Esophagus (tissue), 2 donors: ENCODE data around the gene CHST8. TPM values are rescaled to one million over a fixed set of nuclear protein-coding genes. Genes with fewer than 3 reads are reported as not detected.

ENCODE experiments used
- H3K27ac ChIP-seq, 2 donors: one replicate each; pipeline ENCODE4 v1.5.1; 2013; ENCODE audit warnings: low read depth in 2 of 2, mild to moderate bottlenecking in 2 of 2, inconsistent platforms in 1 of 2, low read length in 1 of 2, moderate library complexity in 1 of 2
- H3K27me3 ChIP-seq, 2 donors: one replicate each; pipeline ENCODE4 v1.6.1; 2013; ENCODE audit warnings: low read length in 2 of 2, control low read depth in 1 of 2, mild to moderate bottlenecking in 1 of 2; ENCODE audit not compliant: insufficient read depth in 2 of 2, control insufficient read depth in 1 of 2
- H3K36me3 ChIP-seq, 2 donors: one replicate each; pipeline ENCODE4 v1.6.1; 2013; ENCODE audit warnings: low read length in 1 of 2; ENCODE audit not compliant: control insufficient read depth in 2 of 2, insufficient read depth in 2 of 2
- H3K4me1 ChIP-seq, 2 donors: one replicate each; pipeline ENCODE4 v1.6.1; 2013; ENCODE audit warnings: low read length in 1 of 2; ENCODE audit not compliant: control insufficient read depth in 2 of 2, insufficient read depth in 2 of 2
- H3K4me3 ChIP-seq, 2 donors: one replicate each; pipeline ENCODE4 v1.5.1; 2013; ENCODE audit warnings: low read length in 2 of 2, mild to moderate bottlenecking in 2 of 2, low read depth in 1 of 2, moderate library complexity in 1 of 2
- H3K9me3 ChIP-seq, 2 donors: one replicate each; pipeline ENCODE4 v1.6.1; 2013; ENCODE audit warnings: mild to moderate bottlenecking in 2 of 2, low read depth in 1 of 2, low read length in 1 of 2, moderate library complexity in 1 of 2; ENCODE audit not compliant: control insufficient read depth in 2 of 2, insufficient read depth in 1 of 2
- WGBS, 2 donors: extraction: QIAGEN DNeasy Blood & Tissue Kit; methylation state at CpG; one replicate each; pipeline ENCODE4 v1.1.7; 2013; 5-methylcytosine and 5-hydroxymethylcytosine counted together
- polyA plus RNA-seq, 2 donors: library from polyadenylated mRNA; stranded (reverse); fragments of 200-250 nt; gene quantifications; one replicate each; pipeline ENCODE4 v1.2.3, GENCODE V29; 2013
- donor health status: healthy with polysubstance abuse.
- donor health status: Bipolar disorder and iron deficiency.

The CHST8 gene
- polyA plus RNA-seq, 2 donors = 0.04 to 0.18 TPM

DNA sequence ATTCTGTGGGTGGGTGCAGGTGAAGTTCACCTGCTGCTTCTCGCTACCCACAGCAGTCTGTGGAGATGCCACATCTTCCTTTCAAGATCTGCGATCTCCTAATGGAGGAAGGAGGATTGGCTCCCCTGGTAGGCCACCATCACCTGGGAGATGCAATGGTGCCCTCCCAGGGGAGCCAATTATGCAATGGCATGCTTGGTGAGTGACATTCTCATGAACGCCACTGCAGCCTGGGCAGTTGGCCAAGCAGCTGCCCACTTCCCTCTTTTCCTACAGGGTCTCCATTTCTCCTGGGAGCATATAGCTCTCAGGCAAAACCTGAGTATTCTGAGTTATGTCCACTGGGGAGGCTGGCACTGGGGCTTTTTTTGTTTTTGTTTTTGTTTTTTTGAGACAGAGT lies 91.4 kb downstream of the CHST8 start:
- Histone ChIP-seq H3K36me3 (no peaks in the 10 kb centered on the region), H3K27ac (no peak overlapping the region), H3K4me3 (no peak overlapping the region), H3K27me3 (no peaks in the 10 kb centered on the region), H3K9me3 (peaks cover 0 to 7% of the 10 kb centered on the region in 2 donors), H3K4me1 (no peaks in the 10 kb centered on the region)
- WGBS, 2 donors = 71 to 72% methylated on average over 3 of the region's 3 CpGs

DNA sequence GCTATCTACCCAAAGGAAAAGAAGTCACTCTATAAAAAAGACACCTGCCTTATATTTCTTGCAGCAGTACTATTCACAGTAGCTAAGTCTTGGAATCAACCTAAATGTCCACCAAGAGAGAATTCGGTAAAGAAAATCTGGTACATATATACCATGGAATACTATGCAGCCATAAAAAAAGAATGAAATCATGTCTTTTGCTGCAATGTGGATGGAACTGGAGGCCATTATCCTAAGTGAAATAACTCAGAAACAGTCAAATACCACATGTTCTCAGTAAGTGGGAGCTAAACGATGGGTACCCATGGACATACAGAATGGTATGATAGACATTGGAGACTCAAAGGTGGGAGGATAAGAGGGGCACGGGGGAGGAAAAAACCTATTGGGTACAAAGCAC lies 92.4 kb downstream of the CHST8 start:
- Histone ChIP-seq H3K27ac (no peak overlapping the region), H3K27me3 (no peaks in the 10 kb centered on the region), H3K4me1 (no peaks in the 10 kb centered on the region), H3K4me3 (no peak overlapping the region), H3K36me3 (no peaks in the 10 kb centered on the region), H3K9me3 (peaks cover 0 to 7% of the 10 kb centered on the region in 2 donors)
- 93 to 94% methylated on average over 3 of the region's 3 CpGs for WGBS, 2 donors

GRCh38 chr19:33715462-33715861 lies 93.7 kb downstream of the CHST8 start:
- H3K4me1 ChIP-seq = no peaks in the 10 kb centered on the region
- no peaks in the 10 kb centered on the region for H3K36me3 ChIP-seq
- no peak overlapping the region for H3K4me3 ChIP-seq
- 80 to 89% methylated on average over 1 of the region's 1 CpG for WGBS, 2 donors
- H3K27ac ChIP-seq = no peak overlapping the region
- peaks cover 0 to 7% of the 10 kb centered on the region in 2 donors for H3K9me3 ChIP-seq
- H3K27me3 ChIP-seq = no peaks in the 10 kb centered on the region

GRCh38 chr19:33717878-33718277 lies 96.1 kb downstream of the CHST8 start:
- H3K27me3 ChIP-seq = no peaks in the 10 kb centered on the region
- no peak overlapping the region for H3K27ac ChIP-seq
- no peaks in the 10 kb centered on the region for H3K4me1 ChIP-seq
- peaks cover 0 to 7% of the 10 kb centered on the region in 2 donors for H3K9me3 ChIP-seq
- WGBS, 2 donors = 86 to 87% methylated on average over 3 of the region's 3 CpGs
- no peaks in the 10 kb centered on the region for H3K36me3 ChIP-seq
- H3K4me3 ChIP-seq = no peak overlapping the region

DNA sequence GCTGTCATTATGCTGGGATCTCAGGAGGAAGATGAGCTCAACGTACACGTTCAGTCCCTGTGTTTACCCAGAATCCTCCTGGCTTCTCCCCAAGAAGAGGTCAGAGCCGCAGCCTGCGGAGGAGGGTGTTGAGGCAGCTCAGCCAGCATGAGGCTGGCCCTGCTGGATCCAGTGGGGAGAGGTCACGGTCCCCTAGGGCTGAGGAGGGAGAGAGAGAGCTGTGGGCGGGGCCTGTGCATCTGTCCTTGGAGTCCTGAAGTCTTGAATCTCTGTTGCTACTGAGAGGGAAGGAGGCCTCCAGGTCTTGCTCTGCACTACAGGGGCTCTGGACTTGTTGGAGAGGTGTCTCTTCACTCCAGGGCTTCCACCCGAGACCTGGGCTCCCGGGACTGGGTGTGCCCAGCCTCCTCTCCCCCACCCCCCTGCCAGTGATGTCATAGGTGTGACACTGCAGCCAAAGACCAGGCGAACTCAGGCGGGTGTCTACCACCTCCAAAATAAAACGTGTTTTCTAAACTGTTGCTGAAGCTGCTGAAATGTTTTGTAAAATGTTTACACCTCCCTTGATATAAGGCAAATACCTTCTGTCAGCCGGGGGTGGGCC lies 97.0 kb downstream of the CHST8 start:
- Histone ChIP-seq H3K4me3 (no peak overlapping the region), H3K27ac (no peak overlapping the region), H3K36me3 (no peaks in the 10 kb centered on the region), H3K4me1 (no peaks in the 10 kb centered on the region), H3K9me3 (peaks cover 0 to 8% of the 10 kb centered on the region in 2 donors), H3K27me3 (no peaks in the 10 kb centered on the region)
- WGBS, 2 donors = 42 to 46% methylated on average over 12 of the region's 12 CpGs

- Histone ChIP-seq H3K27me3 (no peaks in the 10 kb centered on the region), H3K36me3 (no peaks in the 10 kb centered on the region), H3K27ac (no peak overlapping the region), H3K4me3 (no peak overlapping the region), H3K4me1 (no peaks in the 10 kb centered on the region), H3K9me3 (peaks cover 0 to 9% of the 10 kb centered on the region in 2 donors)
- WGBS, 2 donors = 64 to 65% methylated on average over 13 of the region's 13 CpGs
Observed at GRCh38 chr19:33719366-33720154, 97.8 kb downstream of the CHST8 start.

DNA sequence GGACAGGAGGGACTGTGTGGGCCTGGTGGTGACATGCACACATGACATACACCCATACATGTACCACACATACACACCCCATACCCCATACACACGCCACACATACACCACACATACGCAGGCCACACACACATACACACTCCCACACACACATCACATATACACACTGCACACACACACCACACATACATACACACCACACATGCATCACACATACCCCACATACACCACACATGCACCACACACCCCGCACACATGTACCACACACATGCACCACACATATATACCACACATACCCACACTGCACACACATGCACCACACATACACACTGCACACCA lies 98.4 kb downstream of the CHST8 start:
- 90 to 93% methylated on average over 3 of the region's 3 CpGs for WGBS, 2 donors

GRCh38 chr19:33720691-33721682 lies 99.2 kb downstream of the CHST8 start:
- no peaks in the 10 kb centered on the region for H3K27me3 ChIP-seq
- no peak overlapping the region for H3K4me3 ChIP-seq
- no peaks in the 10 kb centered on the region for H3K4me1 ChIP-seq
- peaks cover 0 to 3% of the 10 kb centered on the region in 2 donors for H3K9me3 ChIP-seq
- no peak overlapping the region for H3K27ac ChIP-seq
- H3K36me3 ChIP-seq = no peaks in the 10 kb centered on the region
- WGBS, 2 donors = 74 to 75% methylated on average over 9 of the region's 9 CpGs

More for the DNA sequence above, 98.4 kb downstream of the CHST8 start:
- Histone ChIP-seq H3K27ac (no peak overlapping the region), H3K9me3 (peaks cover 0 to 6% of the 10 kb centered on the region in 2 donors), H3K4me1 (no peaks in the 10 kb centered on the region), H3K36me3 (no peaks in the 10 kb centered on the region), H3K27me3 (no peaks in the 10 kb centered on the region), H3K4me3 (no peak overlapping the region)

- H3K4me3 ChIP-seq = no peak overlapping the region
- no peaks in the 10 kb centered on the region for H3K27me3 ChIP-seq
- no peaks in the 10 kb centered on the region for H3K36me3 ChIP-seq
- H3K27ac ChIP-seq = no peak overlapping the region
- H3K4me1 ChIP-seq = no peaks in the 10 kb centered on the region
- H3K9me3 ChIP-seq = peaks cover 0 to 3% of the 10 kb centered on the region in 2 donors
- 72 to 74% methylated on average over 2 of the region's 2 CpGs for WGBS, 2 donors
Observed at GRCh38 chr19:33721735-33722297, 100.1 kb downstream of the CHST8 start.
